BLaER1 treated with 17β-estradiol and CSF1 and Interleukin-3, amounts not matched to agents 10 nM and 100 nM (cell line): ENCODE measurements around the gene CGB1.
"Not testable (repeated sequence)": the region's sequence is repeated elsewhere in the genome, so short reads cannot be mapped to it uniquely, and the experiment has no call there.

ENCODE experiments used
- H3K27ac ChIP-seq, 11 experiments: shearing (Covaris generic); formaldehyde crosslinking; 2 replicates each; pipeline ENCODE4 v1.8.1; 2022
- H3K27me3 ChIP-seq, 11 experiments: shearing (Covaris generic); formaldehyde crosslinking; 2 replicates each; pipeline ENCODE4 v1.8.1; 2022
- H3K36me3 ChIP-seq, 11 experiments: shearing (Covaris generic); formaldehyde crosslinking; 2 replicates each; pipeline ENCODE4 v1.8.1; 2022
- H3K4me1 ChIP-seq, 10 experiments: shearing (Covaris generic); formaldehyde crosslinking; 2 replicates each; pipeline ENCODE4 v1.8.1; 2022
- H3K4me2 ChIP-seq, 11 experiments: shearing (Covaris generic); formaldehyde crosslinking; 2 replicates each; pipeline ENCODE4 v1.8.1; 2022
- H3K4me3 ChIP-seq, 10 experiments: shearing (Covaris generic); formaldehyde crosslinking; 2 replicates each; pipeline ENCODE4 v1.8.1; 2022
- H3K9ac ChIP-seq, 11 experiments: shearing (Covaris generic); formaldehyde crosslinking; 2 replicates each; pipeline ENCODE4 v1.8.1; 2022
- H3K9me3 ChIP-seq, 11 experiments: shearing (Covaris generic); formaldehyde crosslinking; replicated peaks in 1 of 11; 2 replicates each; pipeline ENCODE4 v1.8.1; 2022
- H4K20me1 ChIP-seq, 11 experiments: shearing (Covaris generic); formaldehyde crosslinking; 2 replicates each; pipeline ENCODE4 v1.8.1; 2022
- Cebpa-rat ChIP-seq, 11 experiments: shearing (Covaris generic); IDR thresholded peaks; 2 replicates each; pipeline ENCODE4 v1.8.1; 2022

CGB1 gene

DNA sequence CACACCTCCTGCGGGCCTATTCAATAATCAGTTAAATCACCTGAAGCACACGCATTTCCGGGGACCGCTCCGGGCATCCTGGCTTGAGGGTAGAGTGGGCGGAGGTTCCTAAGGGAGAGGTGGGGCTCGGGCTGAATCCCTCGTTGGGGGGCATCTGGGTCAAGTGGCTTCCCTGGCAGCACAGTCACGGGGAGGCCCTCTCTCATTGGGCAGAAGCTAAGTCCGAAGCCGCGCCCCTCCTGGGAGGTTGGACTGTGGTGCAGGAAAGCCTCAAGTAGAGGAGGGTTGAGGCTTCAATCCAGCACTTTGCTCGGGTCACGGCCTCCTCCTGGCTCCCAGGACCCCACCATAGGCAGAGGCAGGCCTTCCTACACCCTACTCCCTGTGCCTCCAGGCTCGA is 6.9 kb upstream of the CGB1 start, which contains the start of gene CGB5:
TSS of gene CGB5 (plus strand) at position 301 of the 400 bp plus-strand sequence. CDS start 362 bp downstream, outside the sequence.
- not testable (repeated sequence) for H4K20me1 ChIP-seq, H3K4me2 ChIP-seq, H3K9ac ChIP-seq, H3K36me3 ChIP-seq, H3K4me3 ChIP-seq, H3K27ac ChIP-seq, H3K9me3 ChIP-seq, H3K27me3 ChIP-seq
- peaks cover 0 to 12% (median 0%) of the 10 kb centered on the region in 10 experiments; a peak in 7 of 20 replicates for H3K4me1 ChIP-seq

DNA sequence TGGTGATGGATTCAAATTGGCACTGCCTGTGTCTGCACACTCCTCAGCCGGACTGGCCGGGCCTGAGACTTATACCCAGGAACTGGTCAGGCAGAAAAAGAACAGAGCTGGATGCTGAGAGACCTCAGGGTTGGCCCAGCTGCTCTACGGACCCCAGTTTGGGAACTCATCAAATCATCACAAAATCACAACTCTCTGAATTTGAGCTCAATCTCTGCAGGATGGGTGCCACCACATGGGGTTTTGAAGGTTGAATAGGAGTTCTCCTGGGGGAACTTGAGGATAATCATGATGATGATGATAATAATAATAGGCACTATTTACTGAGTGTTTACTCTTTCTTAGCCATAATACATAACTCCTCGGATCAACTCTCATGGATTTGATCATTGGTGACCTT is 6.0 kb upstream of the CGB1 start:
- H3K27ac ChIP-seq, H3K36me3 ChIP-seq, H3K27me3 ChIP-seq, H4K20me1 ChIP-seq, H3K9me3 ChIP-seq, H3K9ac ChIP-seq, H3K4me2 ChIP-seq, H3K4me3 ChIP-seq: not testable (repeated sequence)
- peaks cover 0 to 13% (median 0%) of the 10 kb centered on the region in 10 experiments; a peak in 7 of 20 replicates for H3K4me1 ChIP-seq

DNA sequence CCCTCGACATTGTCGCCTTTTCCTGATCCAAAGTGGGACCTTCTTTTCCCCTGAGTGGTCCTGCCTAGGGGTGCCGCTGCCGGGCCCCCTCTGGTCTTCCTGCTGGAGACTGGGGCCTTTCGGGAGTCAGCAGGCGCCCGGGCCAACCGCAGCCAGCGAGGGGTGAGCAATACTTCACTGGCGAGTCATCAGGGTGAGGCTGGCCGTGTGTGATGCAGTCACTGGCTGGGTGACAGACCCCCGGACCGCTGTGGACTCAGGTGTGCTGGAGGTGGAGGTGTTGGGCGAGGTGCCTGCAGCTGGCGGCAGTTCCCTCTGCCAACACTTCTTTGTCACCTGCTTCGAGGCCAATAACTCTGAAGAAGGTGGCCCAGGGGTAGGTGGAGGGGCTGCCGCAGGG is 5.5 kb upstream of the CGB1 start:
- H3K4me3 ChIP-seq, result no peak overlapping the region
- peaks cover 0 to 13% (median 0%) of the 10 kb centered on the region in 10 experiments; a peak in 7 of 20 replicates for H3K4me1 ChIP-seq
- no peaks in the 10 kb centered on the region for H3K9me3 ChIP-seq
- H3K27ac ChIP-seq, result no peak overlapping the region
- no peak overlapping the region for H3K9ac ChIP-seq
- H3K4me2 ChIP-seq, result no peak overlapping the region
- no peak for TF ChIP-seq Cebpa-rat (IDR thresholded peaks at IDR 0.05)
- H3K27me3 ChIP-seq, result no peaks in the 10 kb centered on the region
- H4K20me1 ChIP-seq, result no peaks in the 10 kb centered on the region
- H3K36me3 ChIP-seq, result no peaks in the 10 kb centered on the region

DNA sequence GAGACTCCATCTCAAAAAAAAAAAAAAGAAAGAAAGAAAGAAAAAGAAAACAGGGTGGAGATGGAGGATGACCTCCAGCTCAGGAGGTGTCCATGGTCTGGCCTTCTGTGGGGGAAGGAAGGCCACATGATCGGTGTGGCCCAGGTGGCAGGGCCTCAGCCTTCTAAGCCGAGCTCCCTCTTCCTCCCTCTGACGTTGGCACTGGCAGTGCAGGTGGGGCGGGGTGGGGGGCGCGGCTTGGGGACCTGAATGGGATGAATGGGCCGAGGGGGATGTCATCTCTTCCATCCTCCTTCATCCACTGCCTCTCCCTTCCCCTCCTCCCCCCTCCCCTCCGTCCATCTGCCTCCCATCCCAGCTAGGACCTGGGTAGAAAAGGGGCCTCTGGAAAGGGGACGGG is 3.0 kb upstream of the CGB1 start:
- not testable (repeated sequence) for H4K20me1 ChIP-seq, H3K9ac ChIP-seq, H3K9me3 ChIP-seq, H3K27me3 ChIP-seq, H3K27ac ChIP-seq, H3K36me3 ChIP-seq, H3K4me3 ChIP-seq
- Histone ChIP-seq H3K4me2 (peak overlapping the region in 5 of 11 experiments; percentile 3 to 26 (median 10); a peak in 3 of 22 replicates), H3K4me1 (peaks cover 0 to 13% (median 0%) of the 10 kb centered on the region in 10 experiments; a peak in 7 of 20 replicates)

DNA sequence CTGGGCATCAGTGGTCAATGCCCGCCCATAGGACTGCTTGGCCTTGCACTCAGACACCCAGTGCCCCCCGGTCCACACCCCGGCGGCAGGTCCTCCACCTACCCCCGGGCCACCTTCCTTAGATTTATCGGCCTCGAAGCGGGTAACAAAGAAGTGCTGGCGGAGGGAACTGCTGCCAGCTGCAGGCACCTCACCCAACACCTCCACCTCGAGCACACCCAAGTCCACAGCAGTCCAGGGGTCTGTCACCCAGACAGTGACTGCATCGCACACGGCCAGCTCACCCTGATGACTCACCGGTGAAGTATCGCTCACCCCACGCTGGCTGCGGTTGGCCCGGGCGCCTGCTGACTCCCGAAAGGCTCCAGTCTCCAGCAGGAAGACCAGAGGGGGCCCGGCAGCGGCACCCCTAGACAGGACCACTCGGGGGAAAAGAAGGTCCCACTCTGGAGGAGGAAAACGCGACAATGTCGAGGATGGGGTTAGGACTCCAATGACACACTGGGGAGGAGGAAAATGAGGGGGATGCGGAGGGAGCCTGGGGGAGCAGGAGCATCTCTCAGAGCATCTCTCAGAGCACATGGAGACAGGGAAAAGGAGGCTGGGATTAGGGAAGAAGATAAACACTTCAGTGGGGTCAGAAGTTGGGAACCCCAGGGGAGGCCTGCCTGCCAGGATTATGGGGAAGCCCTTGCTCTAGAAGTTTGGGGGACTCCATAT is 2.0 kb upstream of the CGB1 start:
- not testable (repeated sequence) for H3K27me3 ChIP-seq, H3K27ac ChIP-seq, H3K36me3 ChIP-seq, H3K9ac ChIP-seq, H3K9me3 ChIP-seq, H3K4me3 ChIP-seq, H4K20me1 ChIP-seq
- Histone ChIP-seq H3K4me1 (peaks cover 0 to 13% (median 0%) of the 10 kb centered on the region in 10 experiments; a peak in 7 of 20 replicates), H3K4me2 (peak overlapping the region in 3 of 11 experiments; percentile 3 to 26 (median 18); a peak in 2 of 22 replicates)

DNA sequence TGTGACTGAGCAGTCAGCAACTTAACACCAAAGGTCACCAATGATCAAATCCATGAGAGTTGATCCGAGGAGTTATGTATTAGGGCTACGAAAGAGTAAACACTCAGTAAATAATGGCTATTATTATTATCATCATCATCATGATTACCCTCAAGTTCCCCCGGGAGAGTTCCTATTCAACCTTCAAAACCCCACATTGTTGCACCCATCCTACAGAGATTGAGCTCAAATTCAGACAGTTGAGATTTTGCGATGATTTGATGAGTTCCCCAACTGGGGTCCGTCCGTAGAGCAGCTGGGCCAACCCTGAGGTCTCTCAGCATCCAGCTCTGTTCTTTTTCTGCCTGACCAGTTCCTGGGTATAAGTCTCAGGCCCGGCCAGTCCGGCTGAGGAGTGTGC is 1.4 kb upstream of the CGB1 start:
- H3K9ac ChIP-seq, H4K20me1 ChIP-seq, H3K27ac ChIP-seq, H3K9me3 ChIP-seq, H3K4me3 ChIP-seq, H3K4me2 ChIP-seq, H3K36me3 ChIP-seq, H3K27me3 ChIP-seq: not testable (repeated sequence)
- peaks cover 0 to 13% (median 0%) of the 10 kb centered on the region in 10 experiments; a peak in 7 of 20 replicates for H3K4me1 ChIP-seq

DNA sequence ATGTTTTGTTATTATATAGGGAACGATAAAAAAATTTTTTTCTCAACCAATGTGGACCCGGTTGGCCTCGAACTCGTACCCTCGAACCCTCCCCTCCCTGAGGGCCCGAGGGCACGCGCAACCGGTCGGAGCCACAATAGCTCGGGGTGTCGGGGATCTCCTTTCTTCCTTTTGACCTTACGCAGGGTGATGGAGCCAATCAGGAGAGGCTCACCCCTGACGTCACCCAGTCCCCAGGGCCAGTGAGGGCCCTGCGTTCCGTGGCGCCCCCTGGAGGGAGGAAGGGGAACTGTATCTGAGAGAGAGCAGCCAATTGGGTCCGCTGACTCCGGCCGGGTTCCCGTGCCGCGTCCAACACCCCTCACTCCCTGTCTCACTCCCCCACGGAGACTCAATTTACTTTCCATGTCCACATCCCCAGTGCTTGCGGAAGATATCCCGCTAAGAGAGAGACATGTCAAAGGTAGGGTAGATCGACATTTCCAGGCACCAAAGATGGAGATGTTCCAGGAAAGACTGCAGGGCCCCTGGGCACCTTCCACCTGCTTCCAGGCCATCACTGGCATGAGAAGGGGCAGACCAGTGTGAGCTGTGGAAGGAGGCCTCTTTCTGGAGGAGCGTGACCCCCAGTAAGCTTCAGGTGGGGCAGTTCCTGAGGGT is 4.9 kb downstream of the CGB1 start, which contains the start of gene CGB2:
TSS of gene CGB2 (plus strand) at position 249 of the 660 bp plus-strand sequence. CDS start at position 455, 206 bp downstream.
- H3K27me3 ChIP-seq, H3K4me2 ChIP-seq, H3K4me1 ChIP-seq, H3K9ac ChIP-seq, H4K20me1 ChIP-seq, H3K4me3 ChIP-seq, H3K9me3 ChIP-seq, H3K36me3 ChIP-seq, H3K27ac ChIP-seq: not testable (repeated sequence)

DNA sequence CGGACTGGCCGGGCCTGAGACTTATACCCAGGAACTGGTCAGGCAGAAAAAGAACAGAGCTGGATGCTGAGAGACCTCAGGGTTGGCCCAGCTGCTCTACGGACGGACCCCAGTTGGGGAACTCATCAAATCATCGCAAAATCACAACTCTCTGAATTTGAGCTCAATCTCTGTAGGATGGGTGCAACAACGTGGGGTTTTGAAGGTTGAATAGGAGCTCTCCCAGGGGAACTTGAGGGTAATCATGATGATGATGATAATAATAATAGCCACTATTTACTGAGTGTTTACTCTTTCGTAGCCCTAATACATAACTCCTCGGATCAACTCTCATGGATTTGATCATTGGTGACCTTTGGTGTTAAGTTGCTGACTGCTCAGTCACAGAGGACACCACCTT is 6.4 kb downstream of the CGB1 start:
- not testable (repeated sequence) for H3K27ac ChIP-seq, H3K4me1 ChIP-seq, H3K4me3 ChIP-seq, H3K27me3 ChIP-seq, H3K9ac ChIP-seq, H4K20me1 ChIP-seq, H3K36me3 ChIP-seq, H3K4me2 ChIP-seq, H3K9me3 ChIP-seq

DNA sequence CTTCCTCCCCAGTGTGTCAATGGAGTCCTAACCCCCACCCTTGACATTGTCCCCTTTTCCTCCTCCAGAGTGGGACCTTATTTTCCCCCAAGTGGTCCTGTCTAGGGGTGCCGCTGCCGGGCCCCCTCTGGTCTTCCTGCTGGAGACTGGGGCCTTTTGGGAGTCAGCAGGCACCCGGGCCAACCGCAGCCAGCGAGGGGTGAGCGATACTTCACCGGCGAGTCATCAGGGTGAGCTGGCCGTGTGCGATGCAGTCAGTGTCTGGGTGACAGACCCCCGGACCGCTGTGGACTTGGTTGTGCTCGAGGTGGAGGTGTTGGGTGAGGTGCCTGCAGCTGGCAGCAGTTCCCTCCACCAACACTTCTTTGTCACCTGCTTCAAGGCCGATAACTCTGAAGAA is 6.9 kb downstream of the CGB1 start:
- H3K27ac ChIP-seq, H3K9ac ChIP-seq, H4K20me1 ChIP-seq, H3K4me2 ChIP-seq, H3K4me1 ChIP-seq, H3K4me3 ChIP-seq, H3K9me3 ChIP-seq, H3K36me3 ChIP-seq, H3K27me3 ChIP-seq: not testable (repeated sequence)

DNA sequence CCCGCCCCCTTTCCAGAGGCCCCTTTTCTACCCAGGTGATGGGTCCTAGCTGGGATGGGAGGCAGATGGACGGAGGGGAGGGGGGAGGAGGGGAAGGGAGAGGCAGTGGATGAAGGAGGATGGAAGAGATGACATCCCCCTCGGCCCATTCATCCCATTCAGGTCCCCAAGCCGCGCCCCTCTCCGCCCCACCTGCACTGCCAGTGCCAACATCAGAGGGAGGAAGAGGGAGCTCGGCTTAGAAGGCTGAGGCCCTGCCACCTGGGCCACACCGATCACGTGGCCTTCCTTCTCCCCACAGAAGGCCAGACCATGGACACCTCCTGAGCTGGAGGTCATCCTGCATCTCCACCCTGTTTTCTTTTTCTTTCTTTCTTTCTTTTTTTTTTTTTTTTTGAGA is 8.0 kb downstream of the CGB1 start:
- not testable (repeated sequence) for H3K27ac ChIP-seq, H3K4me2 ChIP-seq, H3K4me1 ChIP-seq, H3K9ac ChIP-seq, H3K4me3 ChIP-seq, H3K27me3 ChIP-seq, H3K9me3 ChIP-seq, H4K20me1 ChIP-seq, H3K36me3 ChIP-seq

DNA sequence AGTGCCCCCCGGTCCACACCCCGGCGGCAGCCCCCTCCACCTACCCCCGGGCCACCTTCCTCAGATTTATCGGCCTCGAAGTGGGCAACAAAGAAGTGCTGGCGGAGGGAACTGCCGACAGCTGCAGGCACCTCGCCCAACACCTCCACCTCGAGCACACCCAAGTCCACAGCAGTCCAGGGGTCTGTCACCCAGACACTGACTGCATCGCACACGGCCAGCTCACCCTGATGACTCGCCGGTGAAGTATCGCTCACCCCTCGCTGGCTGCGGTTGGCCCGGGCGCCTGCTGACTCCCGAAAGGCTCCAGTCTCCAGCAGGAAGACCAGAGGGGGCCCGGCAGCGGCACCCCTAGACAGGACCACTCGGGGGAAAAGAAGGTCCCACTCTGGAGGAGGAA is 11.1 kb downstream of the CGB1 start:
- H3K4me3 ChIP-seq, H3K27me3 ChIP-seq, H3K9ac ChIP-seq, H4K20me1 ChIP-seq, H3K9me3 ChIP-seq, H3K27ac ChIP-seq, H3K4me2 ChIP-seq, H3K36me3 ChIP-seq: not testable (repeated sequence)
- peaks cover 9 to 18% (median 14%) of the 10 kb centered on the region in 10 experiments for H3K4me1 ChIP-seq

DNA sequence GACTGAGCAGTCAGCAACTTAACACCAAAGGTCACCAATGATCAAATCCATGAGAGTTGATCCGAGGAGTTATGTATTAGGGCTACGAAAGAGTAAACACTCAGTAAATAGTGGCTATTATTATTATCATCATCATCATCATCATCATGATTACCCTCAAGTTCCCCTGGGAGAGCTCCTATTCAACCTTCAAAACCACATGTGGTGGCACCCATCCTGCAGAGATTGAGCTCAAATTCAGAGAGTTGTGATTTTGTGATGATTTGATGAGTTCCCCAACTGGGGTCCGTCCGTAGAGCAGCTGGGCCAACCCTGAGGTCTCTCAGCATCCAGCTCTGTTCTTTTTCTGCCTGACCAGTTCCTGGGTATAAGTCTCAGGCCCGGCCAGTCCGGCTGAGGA is 11.6 kb downstream of the CGB1 start:
- not testable (repeated sequence) for H3K27me3 ChIP-seq, H4K20me1 ChIP-seq, H3K27ac ChIP-seq, H3K36me3 ChIP-seq, H3K4me3 ChIP-seq, H3K9ac ChIP-seq, H3K4me2 ChIP-seq, H3K9me3 ChIP-seq
- peaks cover 14 to 23% (median 19%) of the 10 kb centered on the region in 10 experiments for H3K4me1 ChIP-seq

DNA sequence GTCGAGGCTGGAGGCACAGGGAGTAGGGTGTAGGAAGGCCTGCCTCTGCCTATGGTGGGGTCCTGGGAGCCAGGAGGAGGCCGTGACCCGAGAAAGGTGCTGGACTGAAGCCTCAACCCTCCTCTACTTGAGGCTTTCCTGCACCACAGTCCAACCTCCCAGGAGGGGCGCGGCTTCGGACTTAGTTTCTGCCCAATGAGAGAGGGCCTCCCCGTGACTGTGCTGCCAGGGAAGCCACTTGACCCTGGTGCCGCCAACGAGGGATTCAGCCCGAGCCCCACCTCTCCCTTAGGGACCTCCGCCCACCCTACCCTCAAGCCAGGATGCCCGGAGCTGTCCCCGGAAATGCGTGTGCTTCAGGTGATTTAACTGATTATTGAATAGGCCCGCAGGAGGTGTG is 12.5 kb downstream of the CGB1 start, which contains the start of gene CGB3:
TSS of gene CGB3 (minus strand) at position 101 of the 400 bp plus-strand sequence. CDS start 362 bp downstream, outside the sequence.
- H3K27ac ChIP-seq, H4K20me1 ChIP-seq, H3K4me3 ChIP-seq, H3K9ac ChIP-seq, H3K9me3 ChIP-seq, H3K4me2 ChIP-seq, H3K36me3 ChIP-seq: not testable (repeated sequence)
- H3K4me1 ChIP-seq, result peaks cover 15 to 30% (median 27%) of the 10 kb centered on the region in 10 experiments
- H3K27me3 ChIP-seq, result peaks cover 7 to 18% (median 14%) of the 10 kb centered on the region in 11 experiments
